Activated CD4-positive, alpha-beta T cell treated with anti-CD3 and anti-CD28 coated beads, Interleukin-2, amount 50 U/mL, for 16 hours (primary cell): ENCODE data around the gene FAM9A.

ENCODE experiments used
- DNase-seq: peaks from one replicate; pipeline ENCODE4 v3.0.0-alpha.2; 2020

Gene FAM9A

DNA sequence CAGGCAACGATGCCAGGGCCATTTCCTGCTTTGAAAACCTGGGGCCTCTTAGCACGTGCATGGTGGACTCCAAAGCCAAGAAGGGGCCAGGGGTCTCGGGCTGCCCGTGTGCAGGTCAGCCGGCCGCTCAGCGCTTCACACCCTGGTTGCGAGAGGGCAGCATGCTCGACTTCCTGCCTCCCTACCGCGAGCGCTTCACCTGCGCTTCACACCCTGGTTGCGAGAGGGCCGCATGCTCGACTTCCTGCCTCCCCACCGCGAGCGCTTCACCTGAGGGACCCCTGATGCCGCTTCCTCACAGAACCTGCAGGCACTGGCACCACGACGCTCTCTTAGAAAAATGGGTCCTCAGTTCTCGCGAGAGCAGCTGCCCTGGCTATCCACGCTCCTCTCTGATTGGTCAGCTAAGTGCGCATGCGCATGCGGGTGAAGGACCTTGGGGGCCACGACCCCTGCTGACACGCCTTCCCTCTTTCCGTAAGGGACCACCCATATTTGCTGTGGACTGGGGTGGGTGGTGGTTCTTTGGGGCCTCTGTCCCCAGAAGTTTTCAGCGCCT lies at the start of gene FAM9A:
FAM9A (minus strand) TSS at position 343 of the 559 bp plus-strand sequence. CDS start 1,212 bp downstream, outside the sequence.
- DNase-seq = no peak

- DNase-seq = no peak
Observed at GRCh38 chrX:8850478-8850877, 49.3 kb upstream of the FAM9A start.

DNA sequence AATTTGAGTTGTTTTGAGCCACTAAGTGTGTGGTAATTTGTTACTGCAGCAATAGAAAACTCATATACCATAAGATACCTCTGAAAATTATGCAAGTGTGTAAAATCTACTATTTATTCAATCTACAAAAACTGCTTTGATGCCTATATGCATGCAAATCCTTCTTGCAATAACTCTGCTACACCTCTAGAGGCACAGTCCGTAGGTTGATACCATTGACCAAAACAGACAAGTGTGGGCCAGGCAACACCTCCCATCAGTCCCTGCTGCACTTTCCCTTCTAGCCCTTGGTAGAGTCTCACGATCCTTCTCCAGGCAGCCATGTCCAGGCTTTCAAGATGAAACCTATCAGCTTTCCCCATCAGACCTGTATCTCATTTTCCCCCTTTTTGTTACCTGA lies 48.8 kb upstream of the FAM9A start:
- no peak for DNase-seq

GRCh38 chrX:8849458-8849857 lies 48.3 kb upstream of the FAM9A start:
- DNase-seq = no peak

GRCh38 chrX:8848911-8849310 lies 47.7 kb upstream of the FAM9A start:
- DNase-seq = no peak

DNA sequence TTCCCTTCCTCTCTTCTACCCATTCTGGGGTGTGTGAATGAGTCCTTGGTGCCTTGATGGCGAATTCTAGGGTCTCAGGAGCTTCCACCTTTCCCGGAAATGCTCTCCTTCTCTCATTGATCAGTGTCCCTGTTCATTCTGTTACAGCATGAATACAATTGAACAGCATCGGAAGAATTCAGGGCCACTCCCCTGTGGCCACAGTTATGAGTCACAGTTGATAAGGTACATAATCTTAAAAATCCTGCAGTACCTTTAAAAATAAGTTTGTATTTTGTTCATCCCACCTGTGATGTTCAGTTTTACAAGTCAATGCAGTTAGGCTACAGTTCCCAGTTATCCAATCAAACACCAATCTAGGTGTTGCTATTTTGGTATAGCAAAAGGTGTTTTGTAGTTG lies 47.3 kb upstream of the FAM9A start:
- DNase-seq = no peak

- DNase-seq = no peak
Observed at GRCh38 chrX:8847360-8847759, 46.2 kb upstream of the FAM9A start.

- DNase-seq = no peak
Observed at GRCh38 chrX:8846266-8846665, 45.1 kb upstream of the FAM9A start.

DNA sequence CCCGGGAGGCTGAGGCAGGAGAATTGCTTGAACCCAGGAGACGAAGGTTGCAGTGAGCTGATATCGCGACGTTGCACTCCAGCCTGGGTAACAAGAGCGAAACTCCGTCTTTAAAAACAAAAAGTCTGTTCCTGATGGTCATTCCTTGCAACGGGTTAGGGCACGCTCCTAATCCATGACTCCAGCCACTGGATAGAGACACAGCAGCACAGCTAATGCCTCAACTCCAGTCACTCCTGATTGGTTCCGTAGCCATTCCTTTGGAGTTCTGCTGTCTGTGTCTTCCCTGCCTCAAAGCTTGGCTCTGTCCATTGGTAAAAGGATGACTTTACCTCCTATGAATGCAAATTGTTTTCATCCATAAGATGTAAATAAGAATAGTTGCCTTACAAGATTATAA lies 44.3 kb upstream of the FAM9A start:
- no peak for DNase-seq

DNA sequence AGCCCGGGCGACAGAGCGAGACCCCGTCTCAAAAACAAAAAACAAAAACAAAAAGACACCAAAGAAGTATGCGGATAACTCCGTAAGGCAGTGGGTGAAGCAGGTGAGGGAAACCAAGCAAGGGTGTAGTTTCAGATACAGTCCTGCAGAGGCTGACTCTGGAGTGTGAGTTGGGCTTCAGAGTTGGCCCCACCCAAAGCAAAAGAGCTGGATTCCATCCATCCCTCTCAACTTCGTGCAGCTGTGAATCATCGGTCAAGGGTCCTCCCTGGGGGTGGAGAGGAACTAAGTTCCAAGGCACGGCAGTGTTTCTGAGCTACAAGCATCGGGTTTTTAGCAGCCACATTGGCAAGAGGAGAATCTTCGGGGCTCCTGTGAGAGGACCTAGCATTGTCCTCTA lies 43.9 kb upstream of the FAM9A start:
- DNase-seq = no peak

DNA sequence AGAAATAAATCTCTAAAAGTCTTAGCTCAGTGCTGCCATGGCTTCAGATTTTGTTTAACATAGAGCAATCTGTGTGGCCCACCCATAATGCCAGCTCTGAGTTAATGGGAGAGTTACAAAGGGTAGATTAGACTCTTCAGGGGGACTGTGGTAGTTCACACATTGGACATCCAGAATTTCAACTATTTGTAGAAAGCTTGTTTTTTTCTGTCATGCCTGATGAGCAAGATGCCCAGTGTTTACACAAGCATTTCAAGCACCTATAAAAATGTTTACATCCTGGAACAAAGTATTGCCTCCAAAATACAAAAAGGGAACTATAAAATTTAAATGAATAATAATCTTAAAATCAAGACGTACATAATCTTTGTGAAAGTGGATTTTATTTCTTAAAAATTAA lies 43.0 kb upstream of the FAM9A start:
- DNase-seq = no peak

DNA sequence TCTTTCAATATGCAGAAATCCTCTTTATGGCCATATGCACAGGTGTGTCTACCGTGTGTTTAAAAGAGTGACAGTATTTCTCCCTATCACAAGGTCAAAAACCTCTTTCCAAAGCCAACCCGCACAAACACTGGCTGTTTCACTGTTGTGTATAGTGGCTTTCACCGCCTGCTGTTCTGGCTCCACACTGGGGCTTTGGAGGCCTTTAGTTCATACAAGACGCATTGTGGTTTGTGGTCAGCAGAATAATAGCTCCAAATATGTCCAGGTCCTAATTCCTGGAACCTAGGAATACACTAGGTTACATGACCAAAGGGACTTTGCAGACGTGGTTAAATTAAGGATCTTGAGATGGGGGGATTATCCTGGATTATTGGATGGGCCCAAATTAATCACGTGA lies 40.7 kb upstream of the FAM9A start:
- DNase-seq = no peak

- no peak for DNase-seq
Observed at GRCh38 chrX:8834392-8834791, 33.2 kb upstream of the FAM9A start.

DNA sequence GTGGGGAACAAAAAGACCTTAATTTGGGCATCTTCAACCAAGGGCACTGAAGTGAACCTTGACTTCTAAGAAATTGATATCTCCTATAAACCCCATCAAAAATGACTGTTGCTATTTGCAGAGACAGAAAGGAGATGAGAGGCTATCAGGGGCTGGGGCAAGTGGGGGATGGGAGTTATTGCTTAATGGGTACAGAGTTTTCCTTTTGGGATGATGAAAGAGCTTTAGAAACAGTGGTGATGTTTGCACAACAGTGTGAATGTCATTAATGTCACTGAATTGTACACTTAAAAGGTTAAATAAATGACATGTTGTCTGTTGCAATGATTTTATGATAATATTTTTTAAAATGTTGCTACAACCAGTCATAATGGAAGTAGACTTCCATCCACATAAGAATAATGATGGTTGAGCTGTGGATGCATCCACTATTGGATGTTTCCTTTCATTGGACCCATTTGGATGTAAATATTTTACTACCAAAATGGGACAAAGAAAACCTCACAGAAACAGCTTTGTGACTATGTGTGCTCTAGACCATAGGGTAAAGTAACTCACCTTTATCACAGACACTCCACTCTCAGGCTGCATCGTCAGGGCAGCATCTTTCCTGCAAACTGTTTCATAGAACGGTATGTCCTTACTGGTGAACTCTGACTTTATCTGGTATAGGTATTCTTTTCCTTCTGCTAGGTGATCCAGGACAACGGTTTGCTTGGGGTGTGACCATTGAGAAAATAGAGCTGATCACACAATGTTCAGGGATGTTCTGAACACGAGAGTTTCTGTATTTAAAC lies 31.6 kb upstream of the FAM9A start:
- DNase-seq = no peak

GRCh38 chrX:8823698-8824097 lies 22.5 kb upstream of the FAM9A start:
- no peak for DNase-seq

DNA sequence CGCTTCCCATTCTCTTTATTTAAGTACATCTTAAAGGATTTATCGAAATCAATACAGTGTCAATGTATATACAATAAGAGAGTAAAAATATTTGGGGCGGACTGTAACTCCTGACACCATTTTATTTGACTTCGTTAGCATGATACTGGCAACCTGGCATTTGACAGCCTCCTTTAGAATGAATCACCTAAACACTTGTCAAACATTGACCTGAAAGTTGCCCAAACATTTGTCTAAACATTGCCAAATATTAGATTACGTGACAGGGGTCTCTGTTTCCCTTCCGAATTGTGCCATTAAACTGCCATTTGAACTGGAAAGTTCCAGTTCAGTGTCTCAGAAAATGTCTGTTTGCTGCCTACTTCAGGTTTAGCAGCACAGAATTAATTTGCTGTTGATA lies 20.8 kb upstream of the FAM9A start:
- no peak for DNase-seq

- DNase-seq = no peak
Observed at GRCh38 chrX:8820910-8821527, 19.8 kb upstream of the FAM9A start.

GRCh38 chrX:8815460-8816065 lies 14.4 kb upstream of the FAM9A start:
- peak; percentile 53 for DNase-seq

GRCh38 chrX:8813036-8813435 lies 11.9 kb upstream of the FAM9A start:
- DNase-seq = no peak

DNA sequence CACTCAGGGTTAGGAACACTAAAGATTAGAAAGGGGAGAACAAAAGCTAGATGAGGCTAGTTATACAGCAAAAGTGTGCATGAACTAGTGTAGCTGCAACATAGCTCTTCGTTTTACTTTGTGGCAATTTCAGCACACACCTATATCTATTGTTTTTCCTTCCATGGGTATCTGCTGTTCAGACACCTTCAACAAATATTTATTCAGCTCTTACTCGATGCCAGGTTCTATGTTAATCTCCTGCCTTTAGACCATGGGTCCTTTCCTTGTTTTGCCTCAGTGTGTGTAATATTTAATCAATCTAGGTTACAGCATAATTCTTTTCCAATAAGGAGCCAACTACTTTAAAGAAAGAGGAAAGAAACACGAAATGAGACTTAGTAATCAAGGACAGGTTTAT lies 10.4 kb upstream of the FAM9A start:
- no peak for DNase-seq

- DNase-seq = no peak
Observed at GRCh38 chrX:8808661-8809060, 7.5 kb upstream of the FAM9A start.

- DNase-seq = no peak
Observed at GRCh38 chrX:8805974-8806373, 4.8 kb upstream of the FAM9A start.

DNA sequence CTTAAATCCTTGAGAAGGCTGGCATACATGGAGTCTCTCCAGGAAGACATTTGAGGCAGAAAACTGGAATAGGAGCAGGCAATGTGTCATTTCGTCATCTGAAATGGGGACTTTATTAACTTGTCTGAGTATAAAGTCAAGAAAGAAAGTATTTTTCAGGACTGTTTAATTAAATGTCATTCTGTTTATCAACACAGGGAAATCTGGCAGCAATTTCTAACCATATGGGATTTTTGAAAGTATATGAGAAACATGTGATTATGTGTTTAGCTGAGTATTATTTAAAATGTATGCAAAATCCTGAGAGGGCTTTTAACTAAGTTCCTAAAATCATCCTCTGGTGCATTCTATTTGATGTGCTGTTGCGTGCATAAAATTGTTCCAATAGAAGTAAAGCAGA lies 3.9 kb upstream of the FAM9A start:
- no peak for DNase-seq

DNA sequence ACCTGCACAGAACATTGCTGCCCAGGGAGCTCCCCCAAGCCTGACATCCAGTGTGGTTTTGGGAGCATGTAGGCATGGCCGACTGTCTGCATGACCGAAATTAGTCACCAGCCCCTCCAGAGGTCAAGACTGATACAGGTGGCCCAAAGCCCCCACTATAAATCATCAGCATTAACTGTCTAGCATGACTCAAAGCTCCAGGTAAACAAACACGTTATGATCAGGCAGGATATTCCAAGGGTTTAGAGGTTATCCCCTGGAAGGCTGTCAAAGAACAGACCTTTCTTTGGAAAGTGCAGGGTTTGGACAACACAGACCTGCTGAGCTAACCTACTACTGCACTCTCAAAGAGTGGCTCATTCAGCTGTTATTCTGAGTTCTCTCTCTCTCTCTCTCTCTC lies 2.1 kb upstream of the FAM9A start:
- DNase-seq = no peak
